K562 (cell line): ENCODE results near the gene UPF2. TPM values are rescaled to one million over a fixed set of nuclear protein-coding genes. Genes with fewer than 3 reads are reported as not detected.
"Not testable (repeated sequence)": the region's sequence is repeated elsewhere in the genome, so short reads cannot be mapped to it uniquely, and the experiment has no call there.

Experiments used
- ATAC-seq: fragments of 200-7000 bp; cut with Tn5 transposase; 3 replicates; pipeline ENCODE4 v1.9.1; 2020; ENCODE audit warnings: moderate library complexity
- BruUV-seq: library from RNA; stranded (reverse); fragments of 400-500 nt; replicated peaks from 2 replicates; lab custom pipeline; 2021; lab: Mats Ljungman, UMichigan
- CTCF ChIA-PET: fragments of 300-600 bp; formaldehyde crosslinking; extraction: SDS; loops from one replicate; lab custom pipeline; 2021; ENCODE audit warnings: low intra/inter-chr PET ratio; lab: Yijun Ruan, JAX
- POLR2A ChIA-PET: fragments of 300-600, 350-650 bp; sonication (Branson Sonifier 250); formaldehyde crosslinking; extraction: SDS; loops from one replicate; lab custom pipeline; 2021; ENCODE audit warnings: antibody characterized with exemption, inconsistent platforms; lab: Yijun Ruan, JAX
- DNase-seq, 4 experiments: peaks; one replicate each; pipeline versions ENCODE4 v3.0.0 to v3.0.0-alpha.2; 2011 to 2018; ENCODE audit warnings: low spot score in 3 of 4, mixed read lengths in 3 of 4; ENCODE audit errors: extremely low read depth in 1 of 4
- FAIRE-seq: peaks from 2 replicates; lab custom pipeline; 2011; peaks lifted over from hg19 to GRCh38; lab: Jason Lieb, UNC
- H2AFZ ChIP-seq: 2 replicates; pipeline ENCODE4 v1.6.0; 2011; ENCODE audit warnings: low read depth, low read length, control low read depth, inconsistent platforms
- H3K27ac ChIP-seq: fragments of 200-600 bp; 3 replicates; pipeline ENCODE4 v1.8.0; 2011; ENCODE audit warnings: low read depth, mild to moderate bottlenecking, control low read depth, inconsistent platforms, low read length, moderate library complexity, mixed read lengths; ENCODE audit errors: extremely low read depth
- H3K27me3 ChIP-seq, 2 experiments: fragments of 300-600 bp in 1 of 2; 2 replicates in 1 of 2; 3 replicates in 1 of 2; pipeline versions ENCODE4 v1.6.0 to v1.8.0; 2011; ENCODE audit warnings: inconsistent platforms in 2 of 2, low read length in 2 of 2, mild to moderate bottlenecking in 1 of 2, mixed read lengths in 1 of 2, moderate library complexity in 1 of 2; ENCODE audit not compliant: control insufficient read depth in 2 of 2, insufficient read depth in 2 of 2
- H3K36me3 ChIP-seq: fragments of 300-600 bp; 3 replicates; pipeline ENCODE4 v1.8.0; 2011; ENCODE audit warnings: mild to moderate bottlenecking, low read length, inconsistent platforms; ENCODE audit not compliant: control insufficient read depth, insufficient read depth
- H3K4me1 ChIP-seq, 2 experiments: fragments of 200-600 bp in 1 of 2; replicated peaks in 1 of 2; 2 replicates in 1 of 2; 3 replicates in 1 of 2; pipeline versions ENCODE4 v1.5.1 to v1.8.0; 2011; ENCODE audit warnings: inconsistent platforms in 2 of 2, low read length in 2 of 2, mild to moderate bottlenecking in 1 of 2, mixed read lengths in 1 of 2, moderate library complexity in 1 of 2; ENCODE audit not compliant: control insufficient read depth in 2 of 2, insufficient read depth in 2 of 2
- H3K4me2 ChIP-seq: 2 replicates; pipeline ENCODE4 v1.6.1; 2011; ENCODE audit warnings: low read length, control low read depth, inconsistent platforms, mixed read lengths; ENCODE audit not compliant: insufficient read depth
- H3K4me3 ChIP-seq: fragments of 200-600 bp; sonication (generic), shearing (Covaris generic); 2 replicates; pipeline ENCODE4 v1.5.1; 2016; ENCODE audit warnings: control low read depth, inconsistent platforms
- H3K79me2 ChIP-seq: fragments of 200-600 bp; 3 replicates; pipeline ENCODE4 v1.8.0; 2011; ENCODE audit warnings: low read length, inconsistent platforms; ENCODE audit not compliant: control insufficient read depth, insufficient read depth
- H3K9ac ChIP-seq, 2 experiments: 2 replicates each; pipeline versions ENCODE4 v1.6.0 to v1.6.1; 2011; ENCODE audit warnings: low read depth in 2 of 2, low read length in 2 of 2, control low read depth in 1 of 2, inconsistent platforms in 1 of 2, mild to moderate bottlenecking in 1 of 2, mixed read lengths in 1 of 2; ENCODE audit not compliant: insufficient read depth in 1 of 2
- H3K9me1 ChIP-seq: one replicate; pipeline ENCODE4 v1.6.0; 2011; ENCODE audit warnings: inconsistent platforms, mild to moderate bottlenecking, low read length, moderate library complexity; ENCODE audit not compliant: control insufficient read depth, insufficient read depth
- H3K9me3 ChIP-seq: replicated peaks from 2 replicates; pipeline ENCODE4 v1.5.1; 2011; ENCODE audit warnings: low read depth, low read length, inconsistent platforms; ENCODE audit not compliant: control insufficient read depth, insufficient read depth
- H4K20me1 ChIP-seq: replicated peaks from 2 replicates; pipeline ENCODE4 v1.6.1; 2011; ENCODE audit warnings: low read length, inconsistent platforms, mixed read lengths; ENCODE audit not compliant: control insufficient read depth, insufficient read depth
- HBP1 ChIP-seq: fragments of 450-650 bp; formaldehyde crosslinking; IDR thresholded peaks from 2 replicates; pipeline ENCODE4 v1.4.0; 2022; ENCODE audit warnings: missing genetic modification characterization
- MIER1 ChIP-seq: fragments of 450-650 bp; IDR thresholded peaks from 2 replicates; pipeline ENCODE4 v1.6.1; 2016; ENCODE audit warnings: antibody characterized with exemption, mild to moderate bottlenecking, low read depth
- RBM17 ChIP-seq: fragments of 200-400 bp; formaldehyde crosslinking; IDR thresholded peaks from 2 replicates; pipeline ENCODE4 v1.6.1; 2017; ENCODE audit warnings: low read depth, mild to moderate bottlenecking, low read length, borderline replicate concordance
- THRB ChIP-seq: fragments of 450-650 bp; formaldehyde crosslinking; conservative IDR thresholded peaks from 2 replicates; pipeline ENCODE4 v1.4.0; 2022; ENCODE audit warnings: mild to moderate bottlenecking, missing genetic modification characterization
- VEZF1 ChIP-seq: fragments of 200-800 bp; sonication (Bioruptor generic); IDR thresholded peaks from 2 replicates; pipeline ENCODE4 v1.6.1; 2017; ENCODE audit warnings: missing genetic modification characterization, missing compliant biosample characterization
- ZBTB34 ChIP-seq: fragments of 250-450 bp; sonication (Bioruptor Pico); IDR thresholded peaks from 2 replicates; pipeline ENCODE4 v1.8.0; 2021; ENCODE audit warnings: mild to moderate bottlenecking, moderate library complexity
- ZNF280A ChIP-seq: fragments of 450-650 bp; IDR thresholded peaks from 2 replicates; pipeline ENCODE4 v1.6.1; 2018; ENCODE audit warnings: mild to moderate bottlenecking, low read depth; ENCODE audit not compliant: partially characterized antibody
- WGBS: fragments of 100-300 bp; shearing (Covaris generic); methylation state at CpG from one replicate; pipeline ENCODE4 v1.1.6; 2016; ENCODE audit warnings: low coverage, mixed read lengths; ENCODE audit not compliant: insufficient coverage; ENCODE audit errors: missing lambda C conversion rate; 5-methylcytosine and 5-hydroxymethylcytosine counted together
- in situ Hi-C: fragments of 300-500 bp; cut with MboI; formaldehyde crosslinking; loops from 4 replicates; pipeline ENCODE4 v1.15.0; 2018; ENCODE audit warnings: inconsistent platforms, mixed read lengths
- intact Hi-C: fragments of 100-400 bp; cut with micrococcal nuclease; formaldehyde crosslinking; loops from 2 replicates; pipeline ENCODE4 v1.14.2; 2022
- polyA plus RNA-seq, 8 experiments: library from polyadenylated mRNA; depleted of rRNA in 4 of 8; stranded (reverse) in 5 of 8; unstranded in 3 of 8; fragments of >200 nt; fragmentation: Nextera tagmentation in 2 of 8; fragmentation: Illumina TruSeq in 1 of 8; extraction: Ambion mirVana in 2 of 8; extraction: Trizol in 1 of 8; gene quantifications; 2 replicates each; pipeline versions ENCODE4 v1.2.1 to v1.2.3, GENCODE V29; 2011 to 2014; ENCODE audit warnings: inconsistent platforms in 1 of 8, missing spikeins in 1 of 8
- total RNA-seq, 7 experiments: library from RNA; depleted of rRNA in 6 of 7; stranded (reverse); fragments of >200 nt in 6 of 7; fragmentation: Illumina TruSeq in 2 of 7; extraction: Trizol in 2 of 7; gene quantifications; 2 replicates each; pipeline versions ENCODE4 v1.2.1 to v1.2.3, GENCODE V29; 2011 to 2021; ENCODE audit warnings: low replicate concordance in 1 of 7

UPF2 gene
- total and polyA plus RNA-seq, 9 of the 15 experiments (the other 6 are each of a cell fraction or from before 2014, with no cell fraction given), result 13.9 to 37.7 (median 23.7) TPM

- TF ChIP-seq ZBTB34, result no peak
- no peak for TF ChIP-seq VEZF1 (CRISPR knock-in tag)
- TF ChIP-seq RBM17, result no peak
- TF ChIP-seq MIER1, result no peak
- no peak for TF ChIP-seq THRB
- no peak for TF ChIP-seq HBP1 (CRISPR knock-in tag)
- no peak for TF ChIP-seq ZNF280A
Observed at GRCh38 chr10:12013926-12014325, 28.7 kb downstream of the UPF2 start (continued).

GRCh38 chr10:12013391-12013790, 29.2 kb downstream of the UPF2 start:
- H3K4me1 ChIP-seq, H3K4me3 ChIP-seq, DNase-seq, H3K27ac ChIP-seq, H3K9ac ChIP-seq, ATAC-seq, CTCF ChIA-PET, H3K27me3 ChIP-seq, BruUV-seq, H4K20me1 ChIP-seq, FAIRE-seq, H3K9me1 ChIP-seq, H3K9me3 ChIP-seq, intact Hi-C loops, POLR2A ChIA-PET, H3K4me2 ChIP-seq, in situ Hi-C loops, H2AFZ ChIP-seq: not testable (repeated sequence)
- 96% methylated on average over 6 of the region's 6 CpGs for WGBS
- peaks cover 40% of the 10 kb centered on the region; the same call in 1 of the 3 replicates for H3K36me3 ChIP-seq
- H3K79me2 ChIP-seq, result peaks cover 20% of the 10 kb centered on the region
